Right atrium auricular region (tissue), 2 donors: ENCODE measurements around the gene GXYLT2. TPM values are rescaled to one million over a fixed set of nuclear protein-coding genes. Genes with fewer than 3 reads are reported as not detected.

Source experiments
- DNase-seq: peaks from one replicate; pipeline ENCODE4 v3.0.0-alpha.2; 2019; ENCODE audit warnings: low spot score
- H3K27ac ChIP-seq, 2 donors: fragments of 200-600 bp; sonication (generic); 1 replicate in 1 of 2; 2 replicates in 1 of 2; pipeline ENCODE4 v1.5.1; 2016 to 2019
- H3K27me3 ChIP-seq, 2 donors: fragments of 200-600 bp; sonication (generic); one replicate each; pipeline versions ENCODE4 v1.5.1 to v1.6.0; 2017 to 2019
- H3K36me3 ChIP-seq: fragments of 200-600 bp; sonication (generic); one replicate; pipeline ENCODE4 v1.5.1; 2016
- H3K4me1 ChIP-seq, 2 donors: fragments of 200-600 bp; sonication (generic); one replicate each; pipeline versions ENCODE4 v1.5.1 to v1.6.0; 2017 to 2019
- H3K4me3 ChIP-seq, 2 donors: fragments of 200-600 bp; sonication (generic); 1 replicate in 1 of 2; 2 replicates in 1 of 2; pipeline ENCODE4 v1.5.1; 2017 to 2019; ENCODE audit warnings: mild to moderate bottlenecking in 1 of 2, moderate library complexity in 1 of 2
- H3K9me3 ChIP-seq, 2 donors: fragments of 200-600 bp; sonication (generic); one replicate each; pipeline ENCODE4 v1.5.1; 2019
- CTCF ChIP-seq, 2 donors: fragments of 200-600 bp; sonication (generic); IDR thresholded peaks; one replicate each; pipeline ENCODE4 v1.5.1; 2019; ENCODE audit warnings: antibody characterized with exemption in 2 of 2
- total RNA-seq, 2 donors: library from RNA; depleted of rRNA; stranded (reverse); fragments of >200 nt; gene quantifications; one replicate each; pipeline ENCODE4 v1.1.0, GENCODE V29; 2016

GXYLT2 gene
- total RNA-seq, 2 donors from 2014 or later, result 31.7 to 37.3 TPM

DNA sequence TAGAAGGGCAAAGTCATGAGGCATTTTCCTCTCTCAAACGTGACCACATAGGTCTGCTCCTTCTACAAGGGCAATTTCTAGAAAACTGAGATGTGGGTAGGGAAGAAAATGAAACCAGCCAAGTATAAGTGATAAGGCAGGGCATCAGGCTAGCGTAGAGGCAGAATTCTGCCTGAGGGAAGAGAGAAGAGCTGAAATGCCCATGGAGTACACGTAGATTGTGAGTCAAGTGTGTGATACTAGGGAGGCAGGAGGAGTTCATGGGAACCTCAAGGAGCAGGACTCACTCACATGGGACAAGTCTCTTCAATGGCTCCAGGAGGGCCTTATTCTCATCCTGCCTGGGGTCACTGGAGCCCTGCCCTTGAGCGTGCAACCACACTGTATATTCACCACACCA lies 73.9 kb downstream of the GXYLT2 start:
- DNase-seq, result no peak
- no peaks in the 10 kb centered on the region for H3K27me3 ChIP-seq
- no peaks in the 10 kb centered on the region for H3K9me3 ChIP-seq
- H3K4me3 ChIP-seq, result no peak overlapping the region
- no peaks in the 10 kb centered on the region for H3K36me3 ChIP-seq
- no peak for TF ChIP-seq CTCF (IDR thresholded peaks at IDR 0.05)
- H3K4me1 ChIP-seq, result peaks cover 0 to 50% of the 10 kb centered on the region in 2 donors
- peak overlapping the region; percentile 66 to 89 for H3K27ac ChIP-seq

GRCh38 chr3:72962317-72962716 lies 74.5 kb downstream of the GXYLT2 start:
- Histone ChIP-seq H3K4me1 (peaks cover 0 to 44% of the 10 kb centered on the region in 2 donors), H3K36me3 (no peaks in the 10 kb centered on the region), H3K9me3 (no peaks in the 10 kb centered on the region), H3K4me3 (no peak overlapping the region), H3K27me3 (no peaks in the 10 kb centered on the region), H3K27ac (peak overlapping the region; percentile 66 to 89)
- no peak for DNase-seq
- TF ChIP-seq CTCF (IDR thresholded peaks at IDR 0.05), result no peak

GRCh38 chr3:72964633-72965032 lies 76.8 kb downstream of the GXYLT2 start:
- no peak for TF ChIP-seq CTCF (IDR thresholded peaks at IDR 0.05)
- Histone ChIP-seq H3K27me3 (no peaks in the 10 kb centered on the region), H3K27ac (no peak overlapping the region), H3K36me3 (peaks cover 4% of the 10 kb centered on the region), H3K4me3 (no peak overlapping the region), H3K9me3 (no peaks in the 10 kb centered on the region), H3K4me1 (peaks cover 0 to 25% of the 10 kb centered on the region in 2 donors)
- no peak for DNase-seq

DNA sequence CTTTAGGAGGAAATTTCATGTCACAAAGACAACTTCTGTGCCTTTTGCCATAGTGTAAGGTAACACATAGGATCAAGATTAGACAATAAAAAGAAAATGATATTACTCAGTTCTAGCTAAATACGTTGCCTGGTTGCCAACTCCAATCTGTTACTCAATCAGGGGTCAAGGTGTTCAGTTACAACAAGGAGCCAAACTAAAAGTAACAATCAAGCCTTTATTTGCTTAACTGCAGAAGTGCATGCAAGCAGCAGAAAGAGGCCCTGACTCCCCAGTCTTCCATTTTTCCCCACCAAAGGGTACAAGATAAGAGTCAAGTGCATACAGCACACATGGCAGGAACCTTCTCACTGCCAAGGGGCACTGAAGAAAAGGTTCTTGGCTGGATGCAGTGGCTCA lies 80.4 kb downstream of the GXYLT2 start:
- Histone ChIP-seq H3K27ac (no peak overlapping the region), H3K27me3 (no peaks in the 10 kb centered on the region), H3K36me3 (peaks cover 4% of the 10 kb centered on the region), H3K4me3 (no peak overlapping the region), H3K4me1 (no peaks in the 10 kb centered on the region), H3K9me3 (no peaks in the 10 kb centered on the region)
- no peak for TF ChIP-seq CTCF (IDR thresholded peaks at IDR 0.05)
- DNase-seq, result no peak

GRCh38 chr3:72969766-72970165 lies 81.9 kb downstream of the GXYLT2 start:
- peaks cover 4% of the 10 kb centered on the region for H3K36me3 ChIP-seq
- no peak for TF ChIP-seq CTCF (IDR thresholded peaks at IDR 0.05)
- no peak overlapping the region for H3K27ac ChIP-seq
- no peak for DNase-seq
- H3K4me3 ChIP-seq, result no peak overlapping the region
- no peaks in the 10 kb centered on the region for H3K27me3 ChIP-seq
- H3K9me3 ChIP-seq, result no peaks in the 10 kb centered on the region
- no peaks in the 10 kb centered on the region for H3K4me1 ChIP-seq

DNA sequence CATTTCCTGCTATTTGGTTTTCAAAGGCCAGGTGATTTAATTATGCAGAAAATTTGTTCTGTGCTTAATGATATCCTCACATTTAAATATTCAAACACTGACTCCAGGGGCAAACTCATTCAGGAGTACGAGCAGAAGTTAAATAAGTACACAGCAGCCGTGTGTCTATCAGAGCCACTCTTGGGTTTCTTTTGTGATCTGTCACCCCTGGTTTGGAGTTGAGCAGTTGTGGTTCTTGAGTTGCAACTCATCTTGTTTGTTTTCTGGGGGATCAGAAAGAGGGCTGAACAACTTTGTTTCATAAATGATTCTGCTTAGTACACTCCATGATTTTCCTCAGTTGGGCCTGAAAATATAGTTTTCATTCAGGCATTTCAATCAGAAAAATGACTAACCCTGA lies 83.1 kb downstream of the GXYLT2 start:
- DNase-seq, result no peak
- H3K27ac ChIP-seq, result no peak overlapping the region
- no peaks in the 10 kb centered on the region for H3K4me1 ChIP-seq
- no peaks in the 10 kb centered on the region for H3K27me3 ChIP-seq
- no peaks in the 10 kb centered on the region for H3K9me3 ChIP-seq
- no peak for TF ChIP-seq CTCF (IDR thresholded peaks at IDR 0.05)
- H3K4me3 ChIP-seq, result no peak overlapping the region
- peaks cover 4% of the 10 kb centered on the region for H3K36me3 ChIP-seq
